ENCODE data around the gene ERC2.

GRCh38 chr3:55807210-55807609 is 661.1 kb downstream of the ERC2 start:
- TF ChIP-seq CTCF (IDR thresholded peaks at IDR 0.05) (no peak), POLR2A (IDR thresholded peaks at IDR 0.05) (no peak)
